Left lung (tissue), 10 donors: ENCODE data around the gene STK35. TPM values are rescaled to one million over a fixed set of nuclear protein-coding genes. Genes with fewer than 3 reads are reported as not detected.
A peak's percentile ranks its signal among the peaks of the same experiment; 100 is the strongest.

Experiments used
- ATAC-seq: fragments of 200-7000 bp; cut with Tn5 transposase; one replicate; pipeline ENCODE4 v1.9.1; 2020; ENCODE audit warnings: moderate library complexity
- DNase-seq, 4 donors: peaks; one replicate each; pipeline ENCODE4 v3.0.0-alpha.2; 2013 to 2020
- H3K27ac ChIP-seq, 2 donors: fragments of 200-600 bp; sonication (generic) in 1 of 2; one replicate each; pipeline versions ENCODE4 v1.5.0 to v1.8.0; 2020 to 2021
- H3K27me3 ChIP-seq, 2 donors: fragments of 200-600 bp; sonication (generic) in 1 of 2; one replicate each; pipeline versions ENCODE4 v1.5.0 to v1.8.0; 2020 to 2021
- H3K36me3 ChIP-seq, 2 donors: fragments of 200-600 bp; sonication (generic) in 1 of 2; one replicate each; pipeline versions ENCODE4 v1.5.0 to v1.8.0; 2020 to 2021
- H3K4me1 ChIP-seq, 2 donors: fragments of 200-600 bp; one replicate each; pipeline ENCODE4 v1.8.0; 2021
- H3K4me3 ChIP-seq, 2 donors: fragments of 200-600 bp; sonication (generic) in 1 of 2; one replicate each; pipeline versions ENCODE4 v1.5.0 to v1.8.0; 2020 to 2021; ENCODE audit warnings: mild to moderate bottlenecking in 1 of 2
- H3K9me3 ChIP-seq, 2 donors: fragments of 200-600 bp; sonication (generic) in 1 of 2; one replicate each; pipeline versions ENCODE4 v1.5.0 to v1.8.0; 2020 to 2021
- intact Hi-C, 2 donors: fragments of 100-400 bp; cut with DNase I; formaldehyde crosslinking; loops; one replicate each; pipeline versions ENCODE4 v1.11.2 to v1.14.2; 2022
- polyA plus RNA-seq, 6 donors: library from polyadenylated mRNA; unstranded; fragments of 120-200 nt; gene quantifications; one replicate each; pipeline ENCODE4 v1.2.1, GENCODE V29; 2013; ENCODE audit not compliant: insufficient read length in 6 of 6
- total RNA-seq, 2 donors: library from RNA; stranded (reverse); fragmentation: NEBNext Ultra II Directional; extraction: Animal tissue kit (Norgen Biotek cat#: 25700); gene quantifications; one replicate each; pipeline ENCODE4 v1.2.1, GENCODE V29; 2021
- TF ChIP-seq, protein P1 (sequence below), 2 donors: fragments of 200-600 bp; sonication (generic) in 1 of 2; IDR thresholded peaks; one replicate each; pipeline versions ENCODE4 v1.5.0 to v1.8.0; 2021; ENCODE audit warnings: antibody characterized with exemption in 2 of 2
- donor health status: DM: no; HTN: yes; CAD: no.
- donor health status: DM: no; HTN: no; CAD: no.

STK35 gene
- total and polyA plus RNA-seq, 8 donors, result 15.8 to 20.7 (median 17.8) TPM

DNA sequence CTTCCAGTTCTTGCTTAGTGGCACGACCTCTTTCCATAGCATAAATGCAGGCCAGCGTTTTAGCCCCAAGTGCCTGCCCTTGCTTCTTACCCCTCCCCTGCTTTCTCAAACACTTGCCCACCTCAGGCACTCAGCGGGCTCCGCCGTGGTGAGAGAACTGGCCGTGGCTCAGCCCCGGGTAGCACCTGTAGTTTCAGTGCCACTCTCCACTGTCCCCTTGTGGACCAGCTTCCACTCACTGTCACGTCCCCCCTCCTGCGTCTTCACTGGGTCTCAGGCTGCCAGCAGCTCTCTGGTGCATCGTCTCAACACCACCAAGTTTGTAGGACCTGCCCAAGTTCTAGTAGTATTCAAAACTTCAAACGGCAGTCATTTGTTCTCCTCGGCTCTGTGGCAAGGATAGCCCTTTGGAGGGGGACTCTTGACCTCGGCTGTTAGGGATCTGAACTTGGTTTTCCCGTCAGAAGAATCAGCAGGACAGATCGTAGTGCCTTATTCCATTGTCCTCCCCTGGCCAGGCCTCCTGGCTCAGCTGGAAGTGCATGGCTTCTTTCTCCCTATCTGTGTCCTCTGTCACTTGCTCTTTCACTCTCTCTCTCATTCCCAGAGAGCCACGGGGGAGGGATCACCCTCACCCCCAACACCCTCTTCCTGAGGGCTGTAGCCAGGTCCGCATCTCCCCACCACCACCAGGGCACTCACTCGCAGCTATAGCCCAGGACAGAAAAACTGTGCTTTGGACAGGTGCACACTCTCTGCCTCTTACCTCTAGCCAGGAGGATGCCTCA, 44.6 kb downstream of the STK35 start:
- Histone ChIP-seq H3K4me3 (no peak overlapping the region), H3K9me3 (no peaks in the 10 kb centered on the region), H3K36me3 (peaks cover 0 to 60% of the 10 kb centered on the region in 2 donors), H3K4me1 (peaks cover 0 to 5% of the 10 kb centered on the region in 2 donors), H3K27ac (no peak overlapping the region), H3K27me3 (no peaks in the 10 kb centered on the region)
- TF ChIP-seq, protein P1, sequence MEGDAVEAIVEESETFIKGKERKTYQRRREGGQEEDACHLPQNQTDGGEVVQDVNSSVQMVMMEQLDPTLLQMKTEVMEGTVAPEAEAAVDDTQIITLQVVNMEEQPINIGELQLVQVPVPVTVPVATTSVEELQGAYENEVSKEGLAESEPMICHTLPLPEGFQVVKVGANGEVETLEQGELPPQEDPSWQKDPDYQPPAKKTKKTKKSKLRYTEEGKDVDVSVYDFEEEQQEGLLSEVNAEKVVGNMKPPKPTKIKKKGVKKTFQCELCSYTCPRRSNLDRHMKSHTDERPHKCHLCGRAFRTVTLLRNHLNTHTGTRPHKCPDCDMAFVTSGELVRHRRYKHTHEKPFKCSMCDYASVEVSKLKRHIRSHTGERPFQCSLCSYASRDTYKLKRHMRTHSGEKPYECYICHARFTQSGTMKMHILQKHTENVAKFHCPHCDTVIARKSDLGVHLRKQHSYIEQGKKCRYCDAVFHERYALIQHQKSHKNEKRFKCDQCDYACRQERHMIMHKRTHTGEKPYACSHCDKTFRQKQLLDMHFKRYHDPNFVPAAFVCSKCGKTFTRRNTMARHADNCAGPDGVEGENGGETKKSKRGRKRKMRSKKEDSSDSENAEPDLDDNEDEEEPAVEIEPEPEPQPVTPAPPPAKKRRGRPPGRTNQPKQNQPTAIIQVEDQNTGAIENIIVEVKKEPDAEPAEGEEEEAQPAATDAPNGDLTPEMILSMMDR (IDR thresholded peaks at IDR 0.05), result no peak
- ATAC-seq (no peak), DNase-seq (no peak)
- intact Hi-C loops, result no loop called here

DNA sequence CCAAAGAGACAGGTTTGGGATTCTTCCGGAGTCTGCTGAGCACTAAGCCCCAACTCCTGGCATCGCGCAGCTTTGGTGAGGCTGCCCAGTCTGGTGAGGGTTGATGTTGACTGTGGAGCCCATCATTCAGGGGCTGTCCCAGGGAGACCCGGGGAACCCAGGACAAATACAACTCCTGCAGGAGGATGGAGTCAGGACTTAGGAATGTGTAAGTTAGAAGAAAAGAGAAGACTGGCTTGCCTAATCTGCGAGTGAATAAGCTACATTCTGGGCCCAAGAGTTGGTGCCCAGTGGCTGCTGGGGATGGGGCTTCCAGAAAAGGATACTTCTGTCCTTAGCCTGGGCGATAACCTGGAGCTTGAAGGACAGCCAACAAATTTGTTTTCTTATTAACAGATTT, 47.9 kb downstream of the STK35 start:
- Histone ChIP-seq H3K9me3 (no peaks in the 10 kb centered on the region), H3K27me3 (no peaks in the 10 kb centered on the region), H3K27ac (no peak overlapping the region), H3K4me1 (peaks cover 8 to 15% of the 10 kb centered on the region in 2 donors), H3K36me3 (peaks cover 0 to 50% of the 10 kb centered on the region in 2 donors), H3K4me3 (no peak overlapping the region)
- ATAC-seq (no peak), DNase-seq (no peak)
- TF ChIP-seq, protein P1 (IDR thresholded peaks at IDR 0.05), result no peak
- intact Hi-C loops, result no loop called here

DNA sequence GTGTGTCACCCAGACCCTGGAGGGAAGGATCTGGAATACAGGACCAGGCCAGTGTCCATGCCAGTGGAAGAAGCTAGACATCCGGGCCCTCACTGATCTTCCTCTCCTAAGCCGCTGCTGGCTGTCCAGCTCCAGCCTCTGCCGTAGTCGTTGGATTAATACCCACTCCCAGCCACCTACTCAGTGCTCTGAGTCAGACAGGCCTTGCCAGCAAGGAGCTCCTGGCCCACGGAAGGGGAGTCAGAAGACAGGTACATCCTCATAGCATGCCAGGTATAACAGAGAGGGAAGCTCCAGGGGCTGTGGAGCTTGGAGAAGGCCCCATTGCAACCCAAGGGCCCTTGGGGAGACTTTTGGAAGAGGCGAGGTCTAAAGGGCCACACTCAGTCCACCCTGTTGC, 49.0 kb downstream of the STK35 start:
- H3K9me3 ChIP-seq, result no peaks in the 10 kb centered on the region
- H3K27ac ChIP-seq, result no peak overlapping the region
- H3K4me3 ChIP-seq, result no peak overlapping the region
- DNase-seq (no peak), ATAC-seq (no peak)
- no peaks in the 10 kb centered on the region for H3K27me3 ChIP-seq
- intact Hi-C loops, result no loop called here
- TF ChIP-seq, protein P1 (IDR thresholded peaks at IDR 0.05), result no peak
- H3K36me3 ChIP-seq, result peaks cover 0 to 39% of the 10 kb centered on the region in 2 donors
- H3K4me1 ChIP-seq, result peaks cover 8 to 15% of the 10 kb centered on the region in 2 donors

DNA sequence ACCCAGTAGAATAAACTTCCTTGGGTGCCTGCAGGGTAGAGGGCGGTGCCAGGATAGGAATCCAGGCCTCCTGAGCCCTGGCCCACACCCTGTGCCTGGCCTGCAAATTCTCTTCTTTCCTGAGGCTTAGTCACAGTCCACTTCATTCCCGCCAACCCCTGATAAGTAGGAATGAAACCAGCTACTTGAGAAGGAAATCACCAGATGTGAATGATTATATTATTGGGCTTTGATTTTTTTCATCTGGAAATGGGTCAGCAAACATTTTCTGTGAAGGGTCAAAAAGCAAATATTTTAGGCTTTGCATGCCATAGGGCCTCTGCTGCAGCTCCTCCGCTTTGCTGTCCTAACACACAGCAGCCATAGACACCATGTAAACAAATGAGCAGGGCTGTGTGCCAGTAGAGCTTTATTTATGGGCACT, 50.2 kb downstream of the STK35 start:
- ATAC-seq, result peak; percentile 97
- TF ChIP-seq, protein P1 (IDR thresholded peaks at IDR 0.05), result no peak
- Histone ChIP-seq H3K36me3 (peaks cover 0 to 28% of the 10 kb centered on the region in 2 donors), H3K27me3 (no peaks in the 10 kb centered on the region), H3K27ac (peak overlapping the region in 1 of 2 donors; percentile 50), H3K4me3 (no peak overlapping the region), H3K4me1 (peaks cover 8 to 15% of the 10 kb centered on the region in 2 donors), H3K9me3 (no peaks in the 10 kb centered on the region)
- intact Hi-C loops, result no loop called here
- peak in 2 of 4 donors; percentile 30 to 36 for DNase-seq

GRCh38 chr20:2152317-2152716, 50.7 kb downstream of the STK35 start:
- no peak overlapping the region for H3K4me3 ChIP-seq
- TF ChIP-seq, protein P1 (IDR thresholded peaks at IDR 0.05), result no peak
- peak; percentile 14 for ATAC-seq
- peaks cover 8 to 15% of the 10 kb centered on the region in 2 donors for H3K4me1 ChIP-seq
- H3K36me3 ChIP-seq, result peaks cover 0 to 23% of the 10 kb centered on the region in 2 donors
- H3K27me3 ChIP-seq, result no peaks in the 10 kb centered on the region
- no peak for DNase-seq
- no peaks in the 10 kb centered on the region for H3K9me3 ChIP-seq
- intact Hi-C loops, result no loop called here
- peak overlapping the region in 1 of 2 donors; percentile 50 for H3K27ac ChIP-seq
